Measurements from ENCODE around the gene CCDC136.

CCDC136 gene

GRCh38 chr7:128752251-128752650 is 39.5 kb upstream of the CCDC136 start:
- TF ChIP-seq, protein P1, sequence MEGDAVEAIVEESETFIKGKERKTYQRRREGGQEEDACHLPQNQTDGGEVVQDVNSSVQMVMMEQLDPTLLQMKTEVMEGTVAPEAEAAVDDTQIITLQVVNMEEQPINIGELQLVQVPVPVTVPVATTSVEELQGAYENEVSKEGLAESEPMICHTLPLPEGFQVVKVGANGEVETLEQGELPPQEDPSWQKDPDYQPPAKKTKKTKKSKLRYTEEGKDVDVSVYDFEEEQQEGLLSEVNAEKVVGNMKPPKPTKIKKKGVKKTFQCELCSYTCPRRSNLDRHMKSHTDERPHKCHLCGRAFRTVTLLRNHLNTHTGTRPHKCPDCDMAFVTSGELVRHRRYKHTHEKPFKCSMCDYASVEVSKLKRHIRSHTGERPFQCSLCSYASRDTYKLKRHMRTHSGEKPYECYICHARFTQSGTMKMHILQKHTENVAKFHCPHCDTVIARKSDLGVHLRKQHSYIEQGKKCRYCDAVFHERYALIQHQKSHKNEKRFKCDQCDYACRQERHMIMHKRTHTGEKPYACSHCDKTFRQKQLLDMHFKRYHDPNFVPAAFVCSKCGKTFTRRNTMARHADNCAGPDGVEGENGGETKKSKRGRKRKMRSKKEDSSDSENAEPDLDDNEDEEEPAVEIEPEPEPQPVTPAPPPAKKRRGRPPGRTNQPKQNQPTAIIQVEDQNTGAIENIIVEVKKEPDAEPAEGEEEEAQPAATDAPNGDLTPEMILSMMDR (IDR thresholded peaks at IDR 0.05; ENCODE audit: borderline replicate concordance, insufficient read depth, low read depth, low read length), result no peak
- H3K4me3 ChIP-seq (ENCODE audit: low read depth, low read length), result no peak overlapping the region

DNA sequence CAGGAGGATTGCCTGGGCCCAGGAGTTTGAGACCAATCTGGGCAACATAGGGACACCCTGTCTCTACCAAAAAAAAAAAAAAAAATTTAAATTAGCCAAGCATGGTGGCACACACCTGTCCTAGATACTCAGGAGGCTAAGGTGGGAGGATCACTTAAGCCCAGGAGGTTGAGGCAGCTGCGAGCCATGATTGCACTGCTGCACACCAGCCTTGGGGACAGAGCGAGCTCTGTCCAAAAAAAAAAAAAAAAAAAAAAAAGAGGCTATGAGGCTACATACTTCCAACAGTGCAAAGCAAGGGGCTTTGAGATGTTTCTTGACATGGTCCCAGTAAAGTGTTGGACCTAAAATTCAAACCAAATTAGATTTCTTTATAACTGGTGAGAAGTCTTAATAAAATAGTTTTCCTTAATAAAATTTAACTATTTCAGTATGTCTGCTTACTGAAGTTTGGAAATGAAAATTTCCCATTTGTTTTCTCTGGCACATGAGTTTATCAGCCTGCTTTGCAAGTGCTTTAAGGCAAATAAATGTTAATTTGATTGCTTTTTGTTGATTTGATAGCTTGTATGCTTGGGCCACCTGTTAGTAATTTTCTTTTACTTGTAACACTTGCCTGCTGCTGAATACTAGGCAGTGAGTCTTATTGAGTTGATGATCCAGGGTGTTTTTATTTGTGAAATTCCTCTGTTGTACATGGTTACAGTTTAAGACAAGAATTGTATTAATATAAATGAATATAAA is 36.5 kb upstream of the CCDC136 start:
- H3K4me3 ChIP-seq (ENCODE audit: low read depth, low read length), result no peak overlapping the region
- TF ChIP-seq, protein P1 (IDR thresholded peaks at IDR 0.05; ENCODE audit: borderline replicate concordance, insufficient read depth, low read depth, low read length), result no peak

DNA sequence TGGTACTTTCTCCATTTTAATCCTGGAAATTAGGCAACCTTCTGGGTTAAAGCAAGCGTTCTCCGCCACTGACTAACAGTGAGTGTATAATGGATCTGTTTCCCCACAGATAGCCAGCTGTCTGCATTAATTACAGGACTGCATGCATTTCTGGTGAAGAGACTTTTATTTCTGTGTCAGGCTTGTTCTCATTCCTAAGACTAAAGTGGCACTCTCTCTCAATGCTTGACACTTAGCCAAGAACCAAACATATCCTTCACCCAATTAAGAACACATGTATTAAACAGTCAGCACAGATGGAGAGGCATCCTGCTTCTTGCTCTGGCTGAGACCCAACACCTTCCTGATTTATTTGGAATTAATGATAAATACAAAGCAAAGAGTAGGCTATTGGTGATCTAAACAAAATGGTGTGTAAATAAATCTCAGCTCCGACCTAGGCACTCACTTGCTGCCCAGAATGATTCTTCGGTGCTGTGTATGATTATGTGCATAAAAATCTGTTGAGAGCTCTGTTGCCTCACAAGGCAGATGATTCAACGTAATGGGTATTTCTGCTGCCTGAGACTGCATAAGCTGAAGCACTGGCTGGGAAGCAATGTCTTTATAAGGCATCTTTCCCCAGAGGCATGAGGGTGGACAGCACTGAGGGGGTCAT is 35.8 kb upstream of the CCDC136 start:
- H3K4me3 ChIP-seq (ENCODE audit: low read depth, low read length), result no peak overlapping the region
- TF ChIP-seq, protein P1 (IDR thresholded peaks at IDR 0.05; ENCODE audit: borderline replicate concordance, insufficient read depth, low read depth, low read length), result no peak

- TF ChIP-seq, protein P1 (IDR thresholded peaks at IDR 0.05; ENCODE audit: borderline replicate concordance, insufficient read depth, low read depth, low read length), result no peak
- H3K4me3 ChIP-seq (ENCODE audit: low read depth, low read length), result no peak overlapping the region
These were observed 34.6 kb upstream of the CCDC136 start for GRCh38 chr7:128757203-128757602.

DNA sequence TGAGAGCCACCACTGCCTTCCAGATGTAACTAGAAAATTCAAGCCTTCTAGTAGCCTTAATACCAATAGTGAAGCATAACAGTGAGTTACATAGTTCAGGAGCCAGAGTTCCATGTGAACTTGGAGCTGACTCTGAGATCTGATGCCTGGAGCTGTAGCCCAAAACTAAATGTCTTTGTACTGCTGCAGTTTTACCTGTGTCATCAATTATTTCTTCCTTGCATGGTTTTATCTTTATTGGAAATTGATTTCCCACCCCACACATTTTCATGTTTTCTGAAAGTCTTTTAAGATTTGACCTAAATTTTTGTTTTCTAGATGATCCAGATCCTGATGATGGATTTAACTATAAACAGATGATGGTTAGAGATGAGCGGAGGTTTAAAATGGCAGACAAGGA is 33.2 kb upstream of the CCDC136 start:
- TF ChIP-seq, protein P1 (IDR thresholded peaks at IDR 0.05; ENCODE audit: borderline replicate concordance, insufficient read depth, low read depth, low read length), result no peak
- no peak overlapping the region for H3K4me3 ChIP-seq (ENCODE audit: low read depth, low read length)

GRCh38 chr7:128759242-128759641 is 32.5 kb upstream of the CCDC136 start:
- TF ChIP-seq, protein P1 (IDR thresholded peaks at IDR 0.05; ENCODE audit: borderline replicate concordance, insufficient read depth, low read depth, low read length), result no peak
- no peak overlapping the region for H3K4me3 ChIP-seq (ENCODE audit: low read depth, low read length)

- TF ChIP-seq, protein P1 (IDR thresholded peaks at IDR 0.05; ENCODE audit: borderline replicate concordance, insufficient read depth, low read depth, low read length), result no peak
- H3K4me3 ChIP-seq (ENCODE audit: low read depth, low read length), result no peak overlapping the region
These were observed 28.2 kb upstream of the CCDC136 start for GRCh38 chr7:128763541-128763940.
